ENCODE data around the gene MLLT3. TPM values are rescaled to one million over a fixed set of nuclear protein-coding genes. Genes with fewer than 3 reads are reported as not detected.

Gene MLLT3
- total and polyA plus RNA-seq, 8 donors, result 6.5 to 48.7 (median 24.4) TPM

DNA sequence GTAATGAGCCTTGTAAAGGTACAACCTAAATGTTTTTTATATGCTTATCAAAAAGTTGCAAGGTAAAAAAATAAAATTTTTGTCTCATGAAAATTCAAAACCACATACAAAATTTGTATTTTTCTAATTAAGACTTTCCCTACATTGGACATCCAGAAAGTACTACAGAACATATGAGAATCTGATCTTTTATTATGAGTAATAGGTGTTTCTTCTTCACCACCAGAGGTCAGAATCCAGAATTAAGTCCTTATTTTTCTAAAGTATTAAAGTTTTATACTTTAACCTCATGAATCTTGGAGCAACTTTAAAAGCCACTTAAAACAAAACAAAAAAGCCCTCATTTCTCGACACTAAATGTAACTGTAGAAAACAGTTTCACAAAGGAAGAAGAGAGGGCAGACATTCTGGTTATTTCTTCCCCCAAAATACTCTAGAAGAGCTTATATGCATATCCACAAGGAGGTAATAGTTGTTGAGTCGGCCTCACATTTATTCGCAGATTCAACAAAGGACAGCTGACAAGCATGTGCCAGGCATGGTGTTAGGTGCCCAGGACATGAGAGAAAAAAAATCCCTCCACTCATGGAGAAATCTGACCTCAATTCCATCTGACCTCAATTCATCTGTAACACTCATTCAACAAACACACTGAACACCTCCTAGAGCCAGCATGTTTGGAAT is 69.3 kb downstream of the MLLT3 start:
- Histone ChIP-seq H3K9me3 (no peaks in the 10 kb centered on the region), H3K27me3 (no peaks in the 10 kb centered on the region), H3K4me1 (peaks cover 24 to 60% (median 40%) of the 10 kb centered on the region in 4 donors), H3K36me3 (no peaks in the 10 kb centered on the region), H3K27ac (no peak overlapping the region), H3K4me3 (no peak overlapping the region)
- intact Hi-C loops (cut with DNase I; ENCODE audit: low total_unique reads), result no loop called here
- DNase-seq, result no peak
- no peak for TF ChIP-seq POLR2A (IDR thresholded peaks at IDR 0.05)
- TF ChIP-seq, protein P1, sequence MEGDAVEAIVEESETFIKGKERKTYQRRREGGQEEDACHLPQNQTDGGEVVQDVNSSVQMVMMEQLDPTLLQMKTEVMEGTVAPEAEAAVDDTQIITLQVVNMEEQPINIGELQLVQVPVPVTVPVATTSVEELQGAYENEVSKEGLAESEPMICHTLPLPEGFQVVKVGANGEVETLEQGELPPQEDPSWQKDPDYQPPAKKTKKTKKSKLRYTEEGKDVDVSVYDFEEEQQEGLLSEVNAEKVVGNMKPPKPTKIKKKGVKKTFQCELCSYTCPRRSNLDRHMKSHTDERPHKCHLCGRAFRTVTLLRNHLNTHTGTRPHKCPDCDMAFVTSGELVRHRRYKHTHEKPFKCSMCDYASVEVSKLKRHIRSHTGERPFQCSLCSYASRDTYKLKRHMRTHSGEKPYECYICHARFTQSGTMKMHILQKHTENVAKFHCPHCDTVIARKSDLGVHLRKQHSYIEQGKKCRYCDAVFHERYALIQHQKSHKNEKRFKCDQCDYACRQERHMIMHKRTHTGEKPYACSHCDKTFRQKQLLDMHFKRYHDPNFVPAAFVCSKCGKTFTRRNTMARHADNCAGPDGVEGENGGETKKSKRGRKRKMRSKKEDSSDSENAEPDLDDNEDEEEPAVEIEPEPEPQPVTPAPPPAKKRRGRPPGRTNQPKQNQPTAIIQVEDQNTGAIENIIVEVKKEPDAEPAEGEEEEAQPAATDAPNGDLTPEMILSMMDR (IDR thresholded peaks at IDR 0.05), result peak in 2 of 7 experiments; percentile 18 to 24
- WGBS, 5 donors, result 58 to 75% (median 67%) methylated on average over 3 of the region's 3 CpGs

DNA sequence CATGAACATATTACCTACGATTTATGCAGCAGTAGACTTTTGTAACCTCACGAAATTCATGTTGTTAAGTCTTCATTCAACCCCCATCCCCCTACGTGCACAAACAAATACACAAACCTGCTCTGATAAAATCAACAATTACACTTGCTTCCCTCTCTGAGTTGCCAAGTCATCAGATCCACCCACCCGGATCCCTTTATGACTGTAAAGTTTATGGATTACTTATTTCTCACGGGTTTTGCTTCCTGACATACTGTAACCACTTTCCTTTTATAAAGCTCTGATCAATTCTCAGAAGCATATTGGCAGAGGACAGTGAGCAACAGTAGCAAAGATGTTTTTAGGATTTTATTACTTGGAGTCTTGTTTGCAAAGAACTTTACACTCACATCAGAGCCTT is 70.5 kb downstream of the MLLT3 start:
- no peak for TF ChIP-seq EP300 (IDR thresholded peaks at IDR 0.05)
- TF ChIP-seq, protein P1 (IDR thresholded peaks at IDR 0.05), result no peak
- no peak for TF ChIP-seq POLR2A (IDR thresholded peaks at IDR 0.05)
- no peak for TF ChIP-seq POLR2AphosphoS5 (IDR thresholded peaks at IDR 0.05)
- WGBS, 5 donors, result 26 to 42% (median 30%) methylated on average over 5 of the region's 5 CpGs
- H3K4me1 ChIP-seq, result peaks cover 23 to 53% (median 37%) of the 10 kb centered on the region in 4 donors

DNA sequence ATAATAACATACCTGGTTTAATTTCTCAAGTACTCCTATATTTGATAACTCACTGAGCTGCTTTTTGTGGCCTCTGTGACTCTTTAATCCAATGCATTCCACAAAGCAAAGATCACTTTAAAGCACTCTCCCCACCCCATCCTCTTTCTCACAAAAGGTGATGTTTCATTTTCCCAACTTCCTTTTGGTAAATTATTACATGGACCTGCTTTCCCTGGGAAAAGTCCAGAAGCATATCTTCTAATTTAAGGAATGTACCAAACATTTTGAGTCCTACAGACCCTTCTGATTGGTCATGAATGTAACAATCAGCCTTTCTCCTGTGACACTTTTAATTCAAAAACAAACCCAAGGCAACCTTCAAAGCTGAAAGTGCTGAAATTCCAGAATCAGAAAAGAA is 71.1 kb downstream of the MLLT3 start:
- Histone ChIP-seq H3K27me3 (no peaks in the 10 kb centered on the region), H3K9me3 (no peaks in the 10 kb centered on the region), H3K4me3 (no peak overlapping the region), H3K36me3 (no peaks in the 10 kb centered on the region), H3K4me1 (peaks cover 23 to 53% (median 37%) of the 10 kb centered on the region in 4 donors), H3K27ac (peak overlapping the region in 2 of 5 donors; percentile 14 to 23)
- peak in 1 of 2 donors; percentile 39 for DNase-seq
- TF ChIP-seq EP300 (IDR thresholded peaks at IDR 0.05) (no peak), POLR2AphosphoS5 (IDR thresholded peaks at IDR 0.05) (no peak), POLR2A (IDR thresholded peaks at IDR 0.05) (no peak)
- TF ChIP-seq, protein P1 (IDR thresholded peaks at IDR 0.05), result no peak
- intact Hi-C loops (cut with DNase I; ENCODE audit: low total_unique reads), result no loop called here

More for the DNA sequence above, 70.5 kb downstream of the MLLT3 start:
- H3K9me3 ChIP-seq, result no peaks in the 10 kb centered on the region
- no peak overlapping the region for H3K4me3 ChIP-seq
- H3K27me3 ChIP-seq, result no peaks in the 10 kb centered on the region
- H3K36me3 ChIP-seq, result no peaks in the 10 kb centered on the region
- intact Hi-C loops (cut with DNase I; ENCODE audit: low total_unique reads), result no loop called here
- peak in 1 of 2 donors; percentile 56 for DNase-seq
- peak overlapping the region in 2 of 5 donors; percentile 14 to 23 for H3K27ac ChIP-seq

DNA sequence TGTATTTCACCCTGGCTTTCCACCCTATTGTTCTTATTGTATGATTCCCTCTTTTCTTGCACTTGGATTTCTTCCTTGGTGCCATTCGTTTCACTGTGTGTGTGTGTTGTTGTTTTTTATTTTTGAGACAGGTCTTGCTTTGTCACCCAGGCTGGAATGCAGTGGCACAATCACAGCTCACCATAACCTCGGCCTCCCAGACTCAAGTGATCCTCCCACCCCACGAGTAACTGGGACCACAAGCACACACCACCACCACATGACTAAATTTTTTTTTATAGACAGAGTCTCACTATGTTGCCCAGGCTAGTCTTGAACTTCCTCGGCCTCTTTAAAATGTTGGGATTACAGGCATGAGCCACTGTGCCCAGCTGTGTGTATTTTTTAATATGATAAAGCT is 72.0 kb downstream of the MLLT3 start:
- Histone ChIP-seq H3K4me3 (no peak overlapping the region), H3K4me1 (peaks cover 22 to 47% (median 33%) of the 10 kb centered on the region in 4 donors), H3K27me3 (no peaks in the 10 kb centered on the region), H3K27ac (no peak overlapping the region), H3K36me3 (no peaks in the 10 kb centered on the region), H3K9me3 (no peaks in the 10 kb centered on the region)
- WGBS, 5 donors, result 89 to 96% (median 92%) methylated on average over 4 of the region's 4 CpGs
- no peak for DNase-seq
- TF ChIP-seq POLR2A (IDR thresholded peaks at IDR 0.05) (no peak), EP300 (IDR thresholded peaks at IDR 0.05) (no peak), POLR2AphosphoS5 (IDR thresholded peaks at IDR 0.05) (no peak)
- TF ChIP-seq, protein P1 (IDR thresholded peaks at IDR 0.05), result no peak
- intact Hi-C loops (cut with DNase I; ENCODE audit: low total_unique reads), result no loop called here
